Endothelial cell of umbilical vein (primary cell): ENCODE results near the gene SRGAP3.

Experiments
- CTCF ChIP-seq, 2 donors: IDR thresholded peaks; 1 replicate in 1 of 2; 2 replicates in 1 of 2; pipeline ENCODE4 v1.5.1; 2011; ENCODE audit warnings: low read length in 2 of 2, mild to moderate bottlenecking in 2 of 2, moderate library complexity in 2 of 2, control low read depth in 1 of 2, inconsistent platforms in 1 of 2, low read depth in 1 of 2; ENCODE audit not compliant: insufficient read depth in 1 of 2; ENCODE audit errors: extremely low read depth in 1 of 2
- POLR2A ChIP-seq: IDR thresholded peaks from 2 replicates; pipeline ENCODE4 v1.6.1; 2012; ENCODE audit warnings: low read depth, mild to moderate bottlenecking, control low read depth, low read length

DNA sequence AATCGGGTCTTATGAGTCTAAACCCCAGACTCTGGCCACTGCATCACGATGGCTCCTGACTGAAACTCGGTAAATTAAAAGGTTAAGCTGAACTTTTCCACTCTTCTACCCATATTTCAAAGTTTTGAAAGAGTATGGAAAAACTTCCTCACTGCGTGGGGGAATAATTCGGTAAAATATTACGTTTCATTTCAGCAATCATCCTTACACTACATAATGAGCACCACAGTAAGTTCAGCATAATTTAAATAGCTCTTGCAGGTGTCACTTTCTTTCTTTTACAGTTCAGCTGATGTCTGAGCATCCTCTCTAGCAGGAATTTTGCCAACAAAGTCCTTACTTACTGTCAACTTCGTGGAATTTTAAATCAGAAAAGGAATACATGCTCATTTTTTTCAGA, 17.5 kb downstream of the SRGAP3 start:
- TF ChIP-seq CTCF (IDR thresholded peaks at IDR 0.05; ENCODE audit: extremely low read depth in 1 of 2, insufficient read depth in 1 of 2, low read depth in 1 of 2, low read length in 2 of 2) (no peak), POLR2A (no peak)
